K562 (cell line): ENCODE results near the gene DCUN1D3. TPM values are rescaled to one million over a fixed set of nuclear protein-coding genes. Genes with fewer than 3 reads are reported as not detected.
A peak's percentile ranks its signal among the peaks of the same experiment; 100 is the strongest.

Experiments
- CBFA2T3 ChIP-seq: fragments of 450-650 bp; IDR thresholded peaks from 2 replicates; pipeline ENCODE4 v1.6.1; 2017
- HNRNPH1 ChIP-seq: fragments of 200-400 bp; formaldehyde crosslinking; optimal IDR thresholded peaks from 2 replicates; pipeline ENCODE3; 2017; ENCODE audit warnings: low read depth, mild to moderate bottlenecking, low read length, moderate library complexity
- NBN ChIP-seq: fragments of 450-650 bp; IDR thresholded peaks from 2 replicates; pipeline ENCODE4 v1.6.1; 2016; ENCODE audit warnings: low read depth, mild to moderate bottlenecking
- NR2C2 ChIP-seq, 2 experiments: fragments of 200-800 bp in 1 of 2; sonication (Bioruptor generic) in 1 of 2; sonication (generic) in 1 of 2; formaldehyde crosslinking in 1 of 2; IDR thresholded peaks; 2 replicates each; pipeline versions ENCODE4 v1.6.1 to v1.8.0; 2016 to 2022; ENCODE audit warnings: mild to moderate bottlenecking in 1 of 2, missing compliant biosample characterization in 1 of 2, missing genetic modification characterization in 1 of 2, missing genetic modification reagents in 1 of 2
- ZZZ3 ChIP-seq: fragments of 450-650 bp; IDR thresholded peaks from 2 replicates; pipeline ENCODE4 v1.6.1; 2016; ENCODE audit warnings: antibody characterized with exemption, mild to moderate bottlenecking, moderate library complexity
- polyA plus RNA-seq, 8 experiments: library from polyadenylated mRNA; depleted of rRNA in 4 of 8; stranded (reverse) in 5 of 8; unstranded in 3 of 8; fragments of >200 nt; fragmentation: Nextera tagmentation in 2 of 8; fragmentation: Illumina TruSeq in 1 of 8; extraction: Ambion mirVana in 2 of 8; extraction: Trizol in 1 of 8; gene quantifications; 2 replicates each; pipeline versions ENCODE4 v1.2.1 to v1.2.3, GENCODE V29; 2011 to 2014; ENCODE audit warnings: inconsistent platforms in 1 of 8, missing spikeins in 1 of 8
- total RNA-seq, 7 experiments: library from RNA; depleted of rRNA in 6 of 7; stranded (reverse); fragments of >200 nt in 6 of 7; fragmentation: Illumina TruSeq in 2 of 7; extraction: Trizol in 2 of 7; gene quantifications; 2 replicates each; pipeline versions ENCODE4 v1.2.1 to v1.2.3, GENCODE V29; 2011 to 2021; ENCODE audit warnings: low replicate concordance in 1 of 7
- TF ChIP-seq, protein P1 (sequence below), 2 experiments: fragments of 450-650 bp; IDR thresholded peaks; 2 replicates each; pipeline ENCODE4 v1.6.1; 2016; ENCODE audit warnings: mild to moderate bottlenecking in 2 of 2, borderline replicate concordance in 1 of 2, low read depth in 1 of 2, moderate library complexity in 1 of 2
- TF ChIP-seq, protein P2 (sequence below), 2 experiments: fragments of 450-650 bp; IDR thresholded peaks; 2 replicates each; pipeline ENCODE4 v1.6.1; 2016
- TF ChIP-seq, protein P3 (sequence below): IDR thresholded peaks from 3 replicates; pipeline ENCODE4 v1.6.1; 2011; ENCODE audit warnings: borderline replicate concordance, mild to moderate bottlenecking; ENCODE audit not compliant: insufficient read length, insufficient read depth
- TF ChIP-seq, protein P4 (sequence below), 2 experiments: fragments of 150-350 bp in 1 of 2; IDR thresholded peaks; 2 replicates each; pipeline ENCODE4 v1.6.1; 2012 to 2016; ENCODE audit warnings: low read depth in 2 of 2, low read length in 2 of 2, mild to moderate bottlenecking in 1 of 2, moderate library complexity in 1 of 2

The DCUN1D3 gene
- total and polyA plus RNA-seq, 9 of the 15 experiments (the other 6 are each of a cell fraction or from before 2014, with no cell fraction given) = 1.0 to 4.7 (median 2.2) TPM

DNA sequence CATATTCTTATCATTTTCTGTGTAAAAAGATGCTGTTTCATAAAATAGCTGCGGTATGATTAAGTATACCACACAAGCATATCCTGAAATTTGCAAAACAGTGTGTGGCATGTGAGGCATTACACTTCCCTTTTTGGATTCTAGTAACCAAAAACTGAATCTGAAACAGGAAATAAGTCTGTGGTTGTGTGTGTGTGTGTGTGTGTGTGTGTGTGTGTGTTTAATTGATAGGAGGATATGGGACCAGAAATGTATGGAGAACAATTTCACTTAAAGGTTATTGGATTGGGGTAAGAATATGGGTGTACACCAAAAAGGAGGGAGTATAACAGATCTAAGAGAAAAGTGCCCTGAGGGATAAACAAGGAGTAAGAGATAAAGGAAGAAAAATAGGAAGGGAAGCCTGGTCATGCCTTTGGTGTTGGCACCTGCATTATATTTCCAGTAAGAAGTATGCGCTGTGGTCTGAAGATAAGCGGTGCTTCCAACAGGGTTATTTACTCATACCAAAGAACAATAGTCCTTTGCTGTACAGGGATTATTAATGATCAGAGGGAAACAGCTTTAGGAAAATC, 4.4 kb upstream of the DCUN1D3 start (continued):
- TF ChIP-seq, protein P1, sequence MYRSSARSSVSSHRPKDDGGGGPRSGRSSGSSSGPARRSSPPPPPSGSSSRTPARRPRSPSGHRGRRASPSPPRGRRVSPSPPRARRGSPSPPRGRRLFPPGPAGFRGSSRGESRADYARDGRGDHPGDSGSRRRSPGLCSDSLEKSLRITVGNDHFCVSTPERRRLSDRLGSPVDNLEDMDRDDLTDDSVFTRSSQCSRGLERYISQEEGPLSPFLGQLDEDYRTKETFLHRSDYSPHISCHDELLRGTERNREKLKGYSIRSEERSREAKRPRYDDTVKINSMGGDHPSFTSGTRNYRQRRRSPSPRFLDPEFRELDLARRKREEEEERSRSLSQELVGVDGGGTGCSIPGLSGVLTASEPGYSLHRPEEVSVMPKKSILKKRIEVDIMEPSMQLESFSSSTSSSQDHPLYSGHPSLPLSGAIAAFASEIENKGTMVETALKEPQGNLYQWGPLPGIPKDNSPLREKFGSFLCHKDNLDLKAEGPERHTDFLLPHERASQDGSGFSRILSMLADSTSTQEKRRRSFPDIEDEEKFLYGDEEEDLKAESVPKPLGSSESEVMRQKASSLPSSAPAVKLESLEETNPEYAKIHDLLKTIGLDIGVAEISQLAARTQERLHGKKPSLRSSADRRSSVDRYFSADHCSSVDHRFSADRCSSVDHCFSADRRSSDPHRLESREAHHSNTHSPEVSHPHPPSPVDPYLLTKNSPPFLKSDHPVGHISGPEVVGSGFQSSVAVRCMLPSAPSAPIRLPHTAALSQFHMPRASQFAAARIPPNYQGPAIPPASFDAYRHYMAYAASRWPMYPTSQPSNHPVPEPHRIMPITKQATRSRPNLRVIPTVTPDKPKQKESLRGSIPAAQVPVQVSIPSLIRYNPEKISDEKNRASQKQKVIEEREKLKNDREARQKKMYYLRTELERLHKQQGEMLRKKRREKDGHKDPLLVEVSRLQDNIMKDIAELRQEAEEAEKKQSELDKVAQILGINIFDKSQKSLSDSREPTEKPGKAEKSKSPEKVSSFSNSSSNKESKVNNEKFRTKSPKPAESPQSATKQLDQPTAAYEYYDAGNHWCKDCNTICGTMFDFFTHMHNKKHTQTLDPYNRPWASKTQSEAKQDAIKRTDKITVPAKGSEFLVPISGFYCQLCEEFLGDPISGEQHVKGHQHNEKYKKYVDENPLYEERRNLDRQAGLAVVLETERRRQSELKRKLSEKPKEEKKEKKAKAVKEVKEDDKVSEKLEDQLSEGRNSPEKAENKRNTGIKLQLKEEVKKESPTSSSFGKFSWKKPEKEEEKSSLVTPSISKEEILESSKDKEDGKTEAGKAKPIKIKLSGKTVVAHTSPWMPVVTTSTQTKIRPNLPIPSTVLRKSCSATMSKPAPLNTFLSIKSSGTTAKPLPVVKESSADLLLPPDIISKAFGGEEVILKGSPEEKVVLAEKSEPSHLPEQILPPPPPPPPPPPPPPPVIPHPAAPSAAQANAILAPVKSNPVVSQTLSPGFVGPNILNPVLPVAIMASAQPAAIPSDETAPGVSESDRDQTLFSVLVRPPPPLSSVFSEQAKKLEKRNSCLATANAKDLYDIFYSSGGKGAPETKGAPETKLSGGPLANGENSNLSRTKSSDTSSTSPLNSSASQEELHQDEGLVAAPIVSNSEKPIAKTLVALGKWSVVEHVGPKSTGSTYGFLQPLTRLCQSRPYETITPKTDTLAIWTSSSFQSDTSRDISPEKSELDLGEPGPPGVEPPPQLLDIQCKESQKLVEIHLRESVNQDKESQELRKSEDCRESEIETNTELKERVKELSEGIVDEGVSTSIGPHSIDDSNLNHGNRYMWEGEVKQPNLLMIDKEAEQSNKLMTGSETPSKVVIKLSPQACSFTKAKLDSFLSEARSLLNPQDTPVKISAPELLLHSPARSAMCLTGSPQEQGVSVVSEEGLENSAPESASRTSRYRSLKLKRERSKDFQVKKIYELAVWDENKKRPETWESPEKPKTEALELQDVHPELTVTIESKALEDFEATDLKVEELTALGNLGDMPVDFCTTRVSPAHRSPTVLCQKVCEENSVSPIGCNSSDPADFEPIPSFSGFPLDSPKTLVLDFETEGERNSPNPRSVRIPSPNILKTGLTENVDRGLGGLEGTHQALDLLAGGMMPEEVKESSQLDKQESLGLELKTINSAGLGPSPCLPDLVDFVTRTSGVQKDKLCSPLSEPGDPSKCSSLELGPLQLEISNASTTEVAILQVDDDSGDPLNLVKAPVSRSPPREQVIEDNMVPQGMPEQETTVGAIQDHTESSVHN (IDR thresholded peaks at IDR 0.05; ENCODE audit: borderline replicate concordance in 1 of 2, low read depth in 1 of 2) = 0 out of 4 replicates have a peak, but pooled peaks of 1 of the 2 experiments have one; percentile 49
- no peak for TF ChIP-seq NR2C2 (CRISPR knock-in tag; IDR thresholded peaks at IDR 0.05)
- no peak; the same call in 1 of the 2 replicates for TF ChIP-seq NR2C2 (tag; IDR thresholded peaks at IDR 0.05)
- TF ChIP-seq CBFA2T3 = peak; percentile 61
- TF ChIP-seq HNRNPH1 = no peak
- peak; percentile 46; the same call in 1 of the 2 replicates for TF ChIP-seq NBN
- TF ChIP-seq, protein P2, sequence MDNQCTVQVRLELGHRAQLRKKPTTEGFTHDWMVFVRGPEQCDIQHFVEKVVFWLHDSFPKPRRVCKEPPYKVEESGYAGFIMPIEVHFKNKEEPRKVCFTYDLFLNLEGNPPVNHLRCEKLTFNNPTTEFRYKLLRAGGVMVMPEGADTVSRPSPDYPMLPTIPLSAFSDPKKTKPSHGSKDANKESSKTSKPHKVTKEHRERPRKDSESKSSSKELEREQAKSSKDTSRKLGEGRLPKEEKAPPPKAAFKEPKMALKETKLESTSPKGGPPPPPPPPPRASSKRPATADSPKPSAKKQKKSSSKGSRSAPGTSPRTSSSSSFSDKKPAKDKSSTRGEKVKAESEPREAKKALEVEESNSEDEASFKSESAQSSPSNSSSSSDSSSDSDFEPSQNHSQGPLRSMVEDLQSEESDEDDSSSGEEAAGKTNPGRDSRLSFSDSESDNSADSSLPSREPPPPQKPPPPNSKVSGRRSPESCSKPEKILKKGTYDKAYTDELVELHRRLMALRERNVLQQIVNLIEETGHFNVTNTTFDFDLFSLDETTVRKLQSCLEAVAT (IDR thresholded peaks at IDR 0.05) = peak in 1 of 2 experiments; percentile 83; a peak in 2 of 4 replicates
- TF ChIP-seq, protein P3, sequence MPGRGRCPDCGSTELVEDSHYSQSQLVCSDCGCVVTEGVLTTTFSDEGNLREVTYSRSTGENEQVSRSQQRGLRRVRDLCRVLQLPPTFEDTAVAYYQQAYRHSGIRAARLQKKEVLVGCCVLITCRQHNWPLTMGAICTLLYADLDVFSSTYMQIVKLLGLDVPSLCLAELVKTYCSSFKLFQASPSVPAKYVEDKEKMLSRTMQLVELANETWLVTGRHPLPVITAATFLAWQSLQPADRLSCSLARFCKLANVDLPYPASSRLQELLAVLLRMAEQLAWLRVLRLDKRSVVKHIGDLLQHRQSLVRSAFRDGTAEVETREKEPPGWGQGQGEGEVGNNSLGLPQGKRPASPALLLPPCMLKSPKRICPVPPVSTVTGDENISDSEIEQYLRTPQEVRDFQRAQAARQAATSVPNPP = no peak
- TF ChIP-seq, protein P4, sequence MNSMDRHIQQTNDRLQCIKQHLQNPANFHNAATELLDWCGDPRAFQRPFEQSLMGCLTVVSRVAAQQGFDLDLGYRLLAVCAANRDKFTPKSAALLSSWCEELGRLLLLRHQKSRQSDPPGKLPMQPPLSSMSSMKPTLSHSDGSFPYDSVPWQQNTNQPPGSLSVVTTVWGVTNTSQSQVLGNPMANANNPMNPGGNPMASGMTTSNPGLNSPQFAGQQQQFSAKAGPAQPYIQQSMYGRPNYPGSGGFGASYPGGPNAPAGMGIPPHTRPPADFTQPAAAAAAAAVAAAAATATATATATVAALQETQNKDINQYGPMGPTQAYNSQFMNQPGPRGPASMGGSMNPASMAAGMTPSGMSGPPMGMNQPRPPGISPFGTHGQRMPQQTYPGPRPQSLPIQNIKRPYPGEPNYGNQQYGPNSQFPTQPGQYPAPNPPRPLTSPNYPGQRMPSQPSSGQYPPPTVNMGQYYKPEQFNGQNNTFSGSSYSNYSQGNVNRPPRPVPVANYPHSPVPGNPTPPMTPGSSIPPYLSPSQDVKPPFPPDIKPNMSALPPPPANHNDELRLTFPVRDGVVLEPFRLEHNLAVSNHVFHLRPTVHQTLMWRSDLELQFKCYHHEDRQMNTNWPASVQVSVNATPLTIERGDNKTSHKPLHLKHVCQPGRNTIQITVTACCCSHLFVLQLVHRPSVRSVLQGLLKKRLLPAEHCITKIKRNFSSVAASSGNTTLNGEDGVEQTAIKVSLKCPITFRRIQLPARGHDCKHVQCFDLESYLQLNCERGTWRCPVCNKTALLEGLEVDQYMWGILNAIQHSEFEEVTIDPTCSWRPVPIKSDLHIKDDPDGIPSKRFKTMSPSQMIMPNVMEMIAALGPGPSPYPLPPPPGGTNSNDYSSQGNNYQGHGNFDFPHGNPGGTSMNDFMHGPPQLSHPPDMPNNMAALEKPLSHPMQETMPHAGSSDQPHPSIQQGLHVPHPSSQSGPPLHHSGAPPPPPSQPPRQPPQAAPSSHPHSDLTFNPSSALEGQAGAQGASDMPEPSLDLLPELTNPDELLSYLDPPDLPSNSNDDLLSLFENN (IDR thresholded peaks at IDR 0.05; ENCODE audit: low read depth in 2 of 2, low read length in 2 of 2) = no peak
- TF ChIP-seq ZZZ3 = no peak
